HG03342 (cell line): ENCODE data around the gene IQGAP2.
A peak's percentile ranks its signal among the peaks of the same experiment; 100 is the strongest.

Experiments used
- ATAC-seq: cut with Tn5 transposase; IDR thresholded peaks from one replicate; pipeline ENCODE4 v1.9.1; 2021; ENCODE audit warnings: mild to moderate bottlenecking, moderate library complexity; ENCODE audit not compliant: unreplicated experiment

Gene IQGAP2

GRCh38 chr5:76556511-76557221 lies 153.6 kb downstream of the IQGAP2 start:
- ATAC-seq: peak; percentile 94

- no peak for ATAC-seq
Measured at GRCh38 chr5:76560952-76561891, 158.1 kb downstream of the IQGAP2 start.

GRCh38 chr5:76561959-76562358 lies 158.9 kb downstream of the IQGAP2 start:
- no peak for ATAC-seq

GRCh38 chr5:76565009-76565408 lies 161.9 kb downstream of the IQGAP2 start:
- ATAC-seq: no peak

- no peak for ATAC-seq
Measured at GRCh38 chr5:76570153-76570552, 167.1 kb downstream of the IQGAP2 start.

GRCh38 chr5:76571559-76571958 lies 168.5 kb downstream of the IQGAP2 start:
- ATAC-seq: no peak

GRCh38 chr5:76576450-76576849 lies 173.4 kb downstream of the IQGAP2 start:
- ATAC-seq: no peak

- ATAC-seq: no peak
Measured at GRCh38 chr5:76576996-76577395, 173.9 kb downstream of the IQGAP2 start.

- no peak for ATAC-seq
Measured at GRCh38 chr5:76579166-76579937, 176.3 kb downstream of the IQGAP2 start.

- no peak for ATAC-seq
Measured at GRCh38 chr5:76580981-76581380, 177.9 kb downstream of the IQGAP2 start.

- ATAC-seq: peak; percentile 95
Measured at GRCh38 chr5:76582230-76583162, 179.4 kb downstream of the IQGAP2 start.

- ATAC-seq: no peak
Measured at GRCh38 chr5:76583163-76584047, 180.3 kb downstream of the IQGAP2 start.

GRCh38 chr5:76585783-76586217 lies 182.7 kb downstream of the IQGAP2 start:
- ATAC-seq: no peak

GRCh38 chr5:76586531-76586930 lies 183.4 kb downstream of the IQGAP2 start:
- no peak for ATAC-seq

GRCh38 chr5:76590027-76590426 lies 186.9 kb downstream of the IQGAP2 start:
- peak; percentile 97 for ATAC-seq

- no peak for ATAC-seq
Measured at GRCh38 chr5:76591366-76591765, 188.3 kb downstream of the IQGAP2 start.

- ATAC-seq: no peak
Measured at GRCh38 chr5:76592692-76593091, 189.6 kb downstream of the IQGAP2 start.

GRCh38 chr5:76594107-76594506 lies 191.0 kb downstream of the IQGAP2 start:
- no peak for ATAC-seq
